GM23338 (cell line): ENCODE results near the gene MOB3B. TPM values are rescaled to one million over a fixed set of nuclear protein-coding genes. Genes with fewer than 3 reads are reported as not detected.
"Not testable (repeated sequence)": the region's sequence is repeated elsewhere in the genome, so short reads cannot be mapped to it uniquely, and the experiment has no call there.

ENCODE experiments used
- ATAC-seq: fragments of 200-7000 bp; cut with Tn5 transposase; 3 replicates; pipeline ENCODE4 v1.9.1; 2020
- DNase-seq: peaks from one replicate; pipeline ENCODE4 v3.0.0-alpha.2; 2015; ENCODE audit warnings: low spot score
- H2AFZ ChIP-seq: fragments of 200-600 bp; sonication (generic); 2 replicates; pipeline ENCODE4 v1.8.0; 2016; ENCODE audit warnings: antibody characterized with exemption, mild to moderate bottlenecking, moderate library complexity
- H3F3A ChIP-seq: fragments of 200-600 bp; sonication (generic); replicated peaks from 2 replicates; pipeline ENCODE4 v1.8.0; 2017; ENCODE audit warnings: antibody characterized with exemption, mixed run types, low read depth
- H3K27ac ChIP-seq: fragments of 200-600 bp; sonication (generic); 2 replicates; pipeline ENCODE4 v1.6.1; 2016; ENCODE audit warnings: low read depth
- H3K27me3 ChIP-seq: fragments of 200-600 bp; sonication (generic); 2 replicates; pipeline ENCODE4 v1.8.0; 2016; ENCODE audit warnings: mild to moderate bottlenecking, mixed run types, moderate library complexity; ENCODE audit not compliant: insufficient read depth
- H3K36me3 ChIP-seq: fragments of 200-600 bp; sonication (generic); 2 replicates; pipeline ENCODE4 v1.8.0; 2016; ENCODE audit warnings: mild to moderate bottlenecking; ENCODE audit not compliant: insufficient read depth
- H3K4me1 ChIP-seq: fragments of 200-600 bp; sonication (generic); 2 replicates; pipeline ENCODE4 v1.8.0; 2016; ENCODE audit warnings: mild to moderate bottlenecking, moderate library complexity; ENCODE audit not compliant: insufficient read depth
- H3K4me2 ChIP-seq: fragments of 200-600 bp; sonication (generic); 2 replicates; pipeline ENCODE4 v1.7.1; 2017; ENCODE audit warnings: mixed run types
- H3K4me3 ChIP-seq: fragments of 200-600 bp; sonication (generic); 2 replicates; pipeline ENCODE4 v1.6.1; 2016; ENCODE audit warnings: mixed run types
- H3K79me2 ChIP-seq: fragments of 200-600 bp; sonication (generic); replicated peaks from 2 replicates; pipeline ENCODE4 v1.8.0; 2017; ENCODE audit warnings: mild to moderate bottlenecking; ENCODE audit not compliant: insufficient read depth
- H3K9me2 ChIP-seq: fragments of 200-600 bp; sonication (generic); 2 replicates; pipeline ENCODE4 v1.8.0; 2017; ENCODE audit not compliant: insufficient read depth
- H4K20me1 ChIP-seq: fragments of 200-600 bp; sonication (generic); replicated peaks from 2 replicates; pipeline ENCODE4 v1.8.0; 2017; ENCODE audit warnings: mild to moderate bottlenecking; ENCODE audit not compliant: insufficient read depth
- H3K27ac Mint-ChIP-seq: 2 replicates; pipeline ENCODE4 v1.8.0; 2020; ENCODE audit warnings: inconsistent platforms, mild to moderate bottlenecking, moderate library complexity, mixed read lengths
- H3K27me3 Mint-ChIP-seq: 3 replicates; pipeline ENCODE4 v1.8.0; 2022; ENCODE audit warnings: low read depth, mild to moderate bottlenecking, moderate library complexity, mixed read lengths, inconsistent platforms; ENCODE audit not compliant: insufficient read depth, poor library complexity
- H3K36me3 Mint-ChIP-seq: 3 replicates; pipeline ENCODE4 v1.8.0; 2021; ENCODE audit warnings: low read depth, mild to moderate bottlenecking, inconsistent platforms, moderate library complexity, mixed read lengths
- H3K4me1 Mint-ChIP-seq: 3 replicates; pipeline ENCODE4 v1.8.0; 2020; ENCODE audit warnings: mild to moderate bottlenecking, inconsistent platforms, mixed read lengths
- H3K4me3 Mint-ChIP-seq: 3 replicates; pipeline ENCODE4 v1.8.0; 2021; ENCODE audit warnings: moderate library complexity, mild to moderate bottlenecking, inconsistent platforms, mixed read lengths
- H3K9me3 Mint-ChIP-seq: 3 replicates; pipeline ENCODE4 v1.8.0; 2020; ENCODE audit warnings: moderate library complexity, mild to moderate bottlenecking, inconsistent platforms, mixed read lengths
- ZNF331 ChIP-seq: fragments of 250-450 bp; sonication (Bioruptor Pico); IDR thresholded peaks from 2 replicates; pipeline ENCODE4 v1.5.0; 2020; ENCODE audit warnings: low read depth, mild to moderate bottlenecking, moderate library complexity
- polyA plus RNA-seq: library from polyadenylated mRNA; unstranded; fragments of >200 nt; fragmentation: Nextera tagmentation; extraction: Ambion mirVana; gene quantifications from 2 replicates; pipeline ENCODE4 v1.2.1, GENCODE V29; 2016
- total RNA-seq: library from RNA; depleted of rRNA; stranded (reverse); fragments of >200 nt; shearing (Covaris generic); gene quantifications from 2 replicates; pipeline ENCODE4 v1.2.3, GENCODE V29; 2014
- TF ChIP-seq, protein P1 (sequence below): fragments of 250-450 bp; sonication (Bioruptor Pico); IDR thresholded peaks from 2 replicates; pipeline ENCODE4 v1.5.0; 2020; ENCODE audit warnings: mild to moderate bottlenecking, moderate library complexity
- TF ChIP-seq, protein P2 (sequence below): IDR thresholded peaks from 2 replicates; pipeline ENCODE4 v1.6.1; 2016; ENCODE audit warnings: antibody characterized with exemption

Gene MOB3B
- total and polyA plus RNA-seq, 2 experiments from 2014 or later, result 7.6 to 12.1 TPM

DNA sequence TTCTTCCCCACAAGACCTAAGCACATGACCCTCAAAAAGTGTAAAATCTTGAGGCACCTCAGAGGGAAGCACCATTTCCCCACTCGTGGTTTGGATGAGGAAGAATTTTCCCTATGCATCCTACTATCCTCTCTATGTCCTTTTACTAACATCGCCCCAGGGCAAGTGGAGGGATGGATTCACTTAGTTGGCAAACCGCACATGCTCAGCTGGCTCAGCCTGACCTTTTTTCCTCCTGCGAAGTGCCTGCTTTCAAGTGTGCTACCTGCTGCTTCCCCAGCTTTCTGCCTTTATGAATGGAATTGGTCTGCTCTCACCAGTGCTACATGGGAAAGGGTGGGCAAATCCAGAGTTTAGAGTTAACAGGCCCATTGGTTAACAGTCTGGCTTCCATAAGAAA is 62.1 kb downstream of the MOB3B start (continued):
- TF ChIP-seq, protein P1, sequence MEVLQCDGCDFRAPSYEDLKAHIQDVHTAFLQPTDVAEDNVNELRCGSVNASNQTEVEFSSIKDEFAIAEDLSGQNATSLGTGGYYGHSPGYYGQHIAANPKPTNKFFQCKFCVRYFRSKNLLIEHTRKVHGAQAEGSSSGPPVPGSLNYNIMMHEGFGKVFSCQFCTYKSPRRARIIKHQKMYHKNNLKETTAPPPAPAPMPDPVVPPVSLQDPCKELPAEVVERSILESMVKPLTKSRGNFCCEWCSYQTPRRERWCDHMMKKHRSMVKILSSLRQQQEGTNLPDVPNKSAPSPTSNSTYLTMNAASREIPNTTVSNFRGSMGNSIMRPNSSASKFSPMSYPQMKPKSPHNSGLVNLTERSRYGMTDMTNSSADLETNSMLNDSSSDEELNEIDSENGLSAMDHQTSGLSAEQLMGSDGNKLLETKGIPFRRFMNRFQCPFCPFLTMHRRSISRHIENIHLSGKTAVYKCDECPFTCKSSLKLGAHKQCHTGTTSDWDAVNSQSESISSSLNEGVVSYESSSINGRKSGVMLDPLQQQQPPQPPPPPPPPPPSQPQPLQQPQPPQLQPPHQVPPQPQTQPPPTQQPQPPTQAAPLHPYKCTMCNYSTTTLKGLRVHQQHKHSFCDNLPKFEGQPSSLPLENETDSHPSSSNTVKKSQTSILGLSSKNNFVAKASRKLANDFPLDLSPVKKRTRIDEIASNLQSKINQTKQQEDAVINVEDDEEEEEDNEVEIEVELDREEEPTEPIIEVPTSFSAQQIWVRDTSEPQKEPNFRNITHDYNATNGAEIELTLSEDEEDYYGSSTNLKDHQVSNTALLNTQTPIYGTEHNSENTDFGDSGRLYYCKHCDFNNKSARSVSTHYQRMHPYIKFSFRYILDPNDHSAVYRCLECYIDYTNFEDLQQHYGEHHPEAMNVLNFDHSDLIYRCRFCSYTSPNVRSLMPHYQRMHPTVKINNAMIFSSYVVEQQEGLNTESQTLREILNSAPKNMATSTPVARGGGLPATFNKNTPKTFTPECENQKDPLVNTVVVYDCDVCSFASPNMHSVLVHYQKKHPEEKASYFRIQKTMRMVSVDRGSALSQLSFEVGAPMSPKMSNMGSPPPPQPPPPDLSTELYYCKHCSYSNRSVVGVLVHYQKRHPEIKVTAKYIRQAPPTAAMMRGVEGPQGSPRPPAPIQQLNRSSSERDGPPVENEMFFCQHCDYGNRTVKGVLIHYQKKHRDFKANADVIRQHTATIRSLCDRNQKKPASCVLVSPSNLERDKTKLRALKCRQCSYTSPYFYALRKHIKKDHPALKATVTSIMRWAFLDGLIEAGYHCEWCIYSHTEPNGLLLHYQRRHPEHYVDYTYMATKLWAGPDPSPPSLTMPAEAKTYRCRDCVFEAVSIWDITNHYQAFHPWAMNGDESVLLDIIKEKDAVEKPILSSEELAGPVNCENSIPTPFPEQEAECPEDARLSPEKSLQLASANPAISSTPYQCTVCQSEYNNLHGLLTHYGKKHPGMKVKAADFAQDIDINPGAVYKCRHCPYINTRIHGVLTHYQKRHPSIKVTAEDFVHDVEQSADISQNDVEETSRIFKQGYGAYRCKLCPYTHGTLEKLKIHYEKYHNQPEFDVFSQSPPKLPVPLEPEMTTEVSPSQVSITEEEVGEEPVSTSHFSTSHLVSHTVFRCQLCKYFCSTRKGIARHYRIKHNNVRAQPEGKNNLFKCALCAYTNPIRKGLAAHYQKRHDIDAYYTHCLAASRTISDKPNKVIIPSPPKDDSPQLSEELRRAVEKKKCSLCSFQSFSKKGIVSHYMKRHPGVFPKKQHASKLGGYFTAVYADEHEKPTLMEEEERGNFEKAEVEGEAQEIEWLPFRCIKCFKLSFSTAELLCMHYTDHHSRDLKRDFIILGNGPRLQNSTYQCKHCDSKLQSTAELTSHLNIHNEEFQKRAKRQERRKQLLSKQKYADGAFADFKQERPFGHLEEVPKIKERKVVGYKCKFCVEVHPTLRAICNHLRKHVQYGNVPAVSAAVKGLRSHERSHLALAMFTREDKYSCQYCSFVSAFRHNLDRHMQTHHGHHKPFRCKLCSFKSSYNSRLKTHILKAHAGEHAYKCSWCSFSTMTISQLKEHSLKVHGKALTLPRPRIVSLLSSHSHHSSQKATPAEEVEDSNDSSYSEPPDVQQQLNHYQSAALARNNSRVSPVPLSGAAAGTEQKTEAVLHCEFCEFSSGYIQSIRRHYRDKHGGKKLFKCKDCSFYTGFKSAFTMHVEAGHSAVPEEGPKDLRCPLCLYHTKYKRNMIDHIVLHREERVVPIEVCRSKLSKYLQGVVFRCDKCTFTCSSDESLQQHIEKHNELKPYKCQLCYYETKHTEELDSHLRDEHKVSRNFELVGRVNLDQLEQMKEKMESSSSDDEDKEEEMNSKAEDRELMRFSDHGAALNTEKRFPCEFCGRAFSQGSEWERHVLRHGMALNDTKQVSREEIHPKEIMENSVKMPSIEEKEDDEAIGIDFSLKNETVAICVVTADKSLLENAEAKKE (CRISPR knock-in tag), result no peak
- no peak for TF ChIP-seq ZNF331
- TF ChIP-seq, protein P2, sequence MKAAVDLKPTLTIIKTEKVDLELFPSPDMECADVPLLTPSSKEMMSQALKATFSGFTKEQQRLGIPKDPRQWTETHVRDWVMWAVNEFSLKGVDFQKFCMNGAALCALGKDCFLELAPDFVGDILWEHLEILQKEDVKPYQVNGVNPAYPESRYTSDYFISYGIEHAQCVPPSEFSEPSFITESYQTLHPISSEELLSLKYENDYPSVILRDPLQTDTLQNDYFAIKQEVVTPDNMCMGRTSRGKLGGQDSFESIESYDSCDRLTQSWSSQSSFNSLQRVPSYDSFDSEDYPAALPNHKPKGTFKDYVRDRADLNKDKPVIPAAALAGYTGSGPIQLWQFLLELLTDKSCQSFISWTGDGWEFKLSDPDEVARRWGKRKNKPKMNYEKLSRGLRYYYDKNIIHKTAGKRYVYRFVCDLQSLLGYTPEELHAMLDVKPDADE, result no peak

DNA sequence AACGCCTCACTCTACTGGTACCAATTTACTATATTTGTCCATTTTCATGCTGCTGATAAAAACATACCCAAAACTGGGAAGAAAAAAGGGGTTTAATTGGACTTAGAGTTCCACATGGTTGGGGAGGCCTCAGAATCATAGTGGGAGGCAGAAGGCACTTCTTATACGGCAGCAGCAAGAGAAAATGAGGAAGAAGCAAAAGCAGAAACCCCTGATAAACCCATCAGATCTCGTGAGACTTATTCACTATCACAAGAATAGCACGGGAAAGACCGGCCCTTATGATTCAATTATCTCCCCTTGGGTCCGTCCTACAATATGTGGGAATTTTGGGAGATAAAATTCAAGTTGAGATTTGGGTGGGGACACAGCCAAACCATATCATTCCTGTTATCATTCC is 63.1 kb downstream of the MOB3B start:
- peaks cover 11% of the 10 kb centered on the region for H3K27me3 Mint-ChIP-seq
- not testable (repeated sequence) for H3K4me2 ChIP-seq, H3K27ac Mint-ChIP-seq

DNA sequence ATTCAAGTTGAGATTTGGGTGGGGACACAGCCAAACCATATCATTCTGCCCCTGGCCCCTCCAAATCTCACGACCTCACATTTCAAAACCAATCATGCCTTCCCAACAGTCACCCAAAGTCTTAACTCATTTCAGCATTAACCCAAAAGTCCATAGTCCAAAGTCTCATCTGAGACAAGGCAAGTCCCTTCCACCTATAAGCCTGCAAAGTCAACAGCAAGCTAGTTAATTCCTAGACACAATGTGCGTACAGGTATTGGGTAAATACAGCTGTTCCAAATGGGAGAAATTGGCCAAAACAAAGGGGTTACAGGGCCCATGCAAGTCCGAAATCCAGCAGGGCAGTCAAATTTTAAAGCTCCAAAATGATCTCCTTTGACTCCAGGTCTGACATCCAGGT is 64.7 kb downstream of the MOB3B start:
- H2AFZ ChIP-seq, H3K9me3 Mint-ChIP-seq, H4K20me1 ChIP-seq, H3K9me2 ChIP-seq, H3K4me2 ChIP-seq, H3F3A ChIP-seq, H3K27ac Mint-ChIP-seq, H3K27me3 ChIP-seq, H3K36me3 Mint-ChIP-seq, DNase-seq, H3K79me2 ChIP-seq, H3K27ac ChIP-seq, H3K4me1 ChIP-seq, H3K4me3 Mint-ChIP-seq, H3K36me3 ChIP-seq, H3K4me3 ChIP-seq, ATAC-seq, H3K27me3 Mint-ChIP-seq: not testable (repeated sequence)
- peaks cover 18% of the 10 kb centered on the region for H3K4me1 Mint-ChIP-seq

More for the DNA sequence above, 63.1 kb downstream of the MOB3B start:
- not testable (repeated sequence) for H2AFZ ChIP-seq, DNase-seq, H3K27ac ChIP-seq, H3K27me3 ChIP-seq, H3K9me2 ChIP-seq, H3K36me3 Mint-ChIP-seq, H3K9me3 Mint-ChIP-seq, H3K79me2 ChIP-seq, H3K36me3 ChIP-seq, H4K20me1 ChIP-seq, H3F3A ChIP-seq, ATAC-seq, H3K4me3 Mint-ChIP-seq, H3K4me1 ChIP-seq, H3K4me3 ChIP-seq
- H3K4me1 Mint-ChIP-seq, result peaks cover 28% of the 10 kb centered on the region
